ENCODE data around the gene SERTAD1.

DNA sequence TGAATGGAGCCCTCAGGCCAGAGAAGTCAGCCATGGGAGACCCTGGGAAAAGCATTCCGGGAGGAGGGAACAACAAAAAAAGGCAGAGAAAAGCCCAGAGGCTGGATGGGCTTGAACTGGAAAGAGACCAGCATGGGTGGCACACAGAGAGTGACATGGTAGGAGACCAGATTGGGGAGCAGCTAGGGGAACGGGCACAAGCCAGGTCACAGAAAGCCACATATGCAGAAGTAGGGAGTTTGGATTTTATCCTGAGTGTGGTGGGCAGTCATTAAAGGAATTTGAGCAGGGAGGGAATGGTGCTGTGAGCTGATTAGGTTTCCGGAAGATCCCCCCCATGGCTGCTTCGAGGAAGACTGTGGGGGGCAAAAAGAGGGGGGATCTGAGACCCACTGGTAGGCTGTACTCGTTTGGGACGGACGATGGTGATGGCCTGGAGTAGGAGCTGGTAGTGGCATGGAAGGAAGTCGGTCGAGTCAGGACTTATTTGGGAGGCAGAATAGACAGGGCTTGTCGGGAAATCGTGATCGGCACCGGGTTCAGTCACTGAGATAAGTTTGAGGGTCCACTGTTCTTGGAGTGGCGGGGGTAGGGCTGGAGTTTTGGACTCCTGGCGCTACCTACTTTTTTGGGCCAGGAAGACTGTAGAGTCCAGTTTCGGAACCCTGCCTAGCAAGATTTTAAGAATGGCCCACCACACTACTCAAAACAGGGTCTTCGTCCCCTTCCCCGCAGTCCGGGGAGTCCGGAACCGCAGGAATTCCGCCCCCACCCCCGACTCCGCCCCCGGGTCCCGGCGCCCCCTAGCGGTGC, 949 bp downstream of the SERTAD1 start:
- TF ChIP-seq, protein P1, sequence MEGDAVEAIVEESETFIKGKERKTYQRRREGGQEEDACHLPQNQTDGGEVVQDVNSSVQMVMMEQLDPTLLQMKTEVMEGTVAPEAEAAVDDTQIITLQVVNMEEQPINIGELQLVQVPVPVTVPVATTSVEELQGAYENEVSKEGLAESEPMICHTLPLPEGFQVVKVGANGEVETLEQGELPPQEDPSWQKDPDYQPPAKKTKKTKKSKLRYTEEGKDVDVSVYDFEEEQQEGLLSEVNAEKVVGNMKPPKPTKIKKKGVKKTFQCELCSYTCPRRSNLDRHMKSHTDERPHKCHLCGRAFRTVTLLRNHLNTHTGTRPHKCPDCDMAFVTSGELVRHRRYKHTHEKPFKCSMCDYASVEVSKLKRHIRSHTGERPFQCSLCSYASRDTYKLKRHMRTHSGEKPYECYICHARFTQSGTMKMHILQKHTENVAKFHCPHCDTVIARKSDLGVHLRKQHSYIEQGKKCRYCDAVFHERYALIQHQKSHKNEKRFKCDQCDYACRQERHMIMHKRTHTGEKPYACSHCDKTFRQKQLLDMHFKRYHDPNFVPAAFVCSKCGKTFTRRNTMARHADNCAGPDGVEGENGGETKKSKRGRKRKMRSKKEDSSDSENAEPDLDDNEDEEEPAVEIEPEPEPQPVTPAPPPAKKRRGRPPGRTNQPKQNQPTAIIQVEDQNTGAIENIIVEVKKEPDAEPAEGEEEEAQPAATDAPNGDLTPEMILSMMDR (IDR thresholded peaks at IDR 0.05; ENCODE audit: low read depth, low read length): no peak
- no peak for TF ChIP-seq POLR2A (IDR thresholded peaks at IDR 0.05; ENCODE audit: extremely low read depth, insufficient read length)
- TF ChIP-seq, protein P2, sequence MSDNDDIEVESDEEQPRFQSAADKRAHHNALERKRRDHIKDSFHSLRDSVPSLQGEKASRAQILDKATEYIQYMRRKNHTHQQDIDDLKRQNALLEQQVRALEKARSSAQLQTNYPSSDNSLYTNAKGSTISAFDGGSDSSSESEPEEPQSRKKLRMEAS (IDR thresholded peaks at IDR 0.05; ENCODE audit: low read depth, low read length): no peak

Data from NB4 (cell line).